Mesenchymal stem cell (in vitro differentiated cells and primary cell): Measurements from ENCODE around the gene WAC.
"Not testable (repeated sequence)": the region's sequence is repeated elsewhere in the genome, so short reads cannot be mapped to it uniquely, and the experiment has no call there.

Source experiments
- DNase-seq: peaks from one replicate; pipeline ENCODE4 v3.0.0-alpha.2; 2013
- H2AFZ ChIP-seq: one replicate; pipeline ENCODE4 v1.6.1; 2013; ENCODE audit warnings: low read depth, mild to moderate bottlenecking, control low read depth, inconsistent platforms, low read length, moderate library complexity
- H2AK5ac ChIP-seq: 2 replicates; pipeline ENCODE4 v1.6.1; 2013; ENCODE audit warnings: low read length, moderate library complexity, mild to moderate bottlenecking, inconsistent platforms; ENCODE audit not compliant: severe bottlenecking
- H2BK120ac ChIP-seq: one replicate; pipeline ENCODE4 v1.6.1; 2013; ENCODE audit warnings: low read depth, mild to moderate bottlenecking, inconsistent platforms, low read length, moderate library complexity
- H2BK12ac ChIP-seq, 2 experiments: one replicate each; pipeline ENCODE4 v1.6.1; 2013; ENCODE audit warnings: inconsistent platforms in 2 of 2, low read length in 2 of 2, mild to moderate bottlenecking in 2 of 2, moderate library complexity in 2 of 2, control low read depth in 1 of 2
- H2BK15ac ChIP-seq: one replicate; pipeline ENCODE4 v1.6.1; 2013; ENCODE audit warnings: mild to moderate bottlenecking, low read depth, inconsistent platforms; ENCODE audit not compliant: poor library complexity, severe bottlenecking
- H2BK5ac ChIP-seq: 2 replicates; pipeline ENCODE4 v1.6.1; 2013; ENCODE audit warnings: low read depth, mild to moderate bottlenecking, low read length, control low read depth, inconsistent platforms; ENCODE audit not compliant: poor library complexity, severe bottlenecking
- H3K14ac ChIP-seq, 2 experiments: one replicate each; pipeline ENCODE4 v1.6.1; 2013; ENCODE audit warnings: inconsistent platforms in 2 of 2, low read length in 2 of 2, control low read depth in 1 of 2, mild to moderate bottlenecking in 1 of 2, moderate library complexity in 1 of 2
- H3K18ac ChIP-seq, 2 experiments: one replicate each; pipeline ENCODE4 v1.6.1; 2013; ENCODE audit warnings: inconsistent platforms in 2 of 2, low read length in 2 of 2, control low read depth in 1 of 2, low read depth in 1 of 2, mild to moderate bottlenecking in 1 of 2
- H3K23ac ChIP-seq, 2 experiments: one replicate each; pipeline ENCODE4 v1.6.1; 2013; ENCODE audit warnings: inconsistent platforms in 2 of 2, low read length in 2 of 2, mild to moderate bottlenecking in 2 of 2, moderate library complexity in 2 of 2, control low read depth in 1 of 2
- H3K27ac ChIP-seq: 2 replicates; pipeline ENCODE4 v1.5.1; 2013; ENCODE audit warnings: mild to moderate bottlenecking, moderate library complexity, low read length, control low read depth, inconsistent platforms; ENCODE audit not compliant: poor library complexity, severe bottlenecking
- H3K27me3 ChIP-seq, 2 experiments: 2 replicates each; pipeline versions ENCODE4 v1.6.1 to v1.7.0; 2013; ENCODE audit warnings: low read length in 2 of 2, mild to moderate bottlenecking in 2 of 2, moderate library complexity in 2 of 2, control low read depth in 1 of 2, inconsistent platforms in 1 of 2; ENCODE audit not compliant: control insufficient read depth in 1 of 2, insufficient read depth in 1 of 2
- H3K36me3 ChIP-seq, 2 experiments: 2 replicates each; pipeline versions ENCODE4 v1.6.1 to v1.7.0; 2013; ENCODE audit warnings: low read length in 2 of 2, control low read depth in 1 of 2, inconsistent platforms in 1 of 2, low read depth in 1 of 2, mild to moderate bottlenecking in 1 of 2; ENCODE audit not compliant: insufficient read depth in 2 of 2, control insufficient read depth in 1 of 2
- H3K4ac ChIP-seq, 2 experiments: one replicate each; pipeline ENCODE4 v1.6.1; 2013; ENCODE audit warnings: inconsistent platforms in 2 of 2, low read length in 2 of 2, mild to moderate bottlenecking in 2 of 2, moderate library complexity in 2 of 2, control low read depth in 1 of 2, low read depth in 1 of 2
- H3K4me1 ChIP-seq: 2 replicates; pipeline ENCODE4 v1.6.1; 2013; ENCODE audit warnings: low read depth, low read length, control low read depth; ENCODE audit not compliant: control insufficient read depth, insufficient read depth
- H3K4me2 ChIP-seq: 2 replicates; pipeline ENCODE4 v1.6.1; 2013; ENCODE audit warnings: low read length, mild to moderate bottlenecking, inconsistent platforms; ENCODE audit not compliant: poor library complexity, severe bottlenecking
- H3K4me3 ChIP-seq, 2 experiments: 2 replicates each; pipeline versions ENCODE4 v1.5.1 to v1.7.0; 2013; ENCODE audit warnings: low read length in 2 of 2, mild to moderate bottlenecking in 2 of 2, control low read depth in 1 of 2, low read depth in 1 of 2; ENCODE audit not compliant: insufficient read depth in 1 of 2
- H3K79me1 ChIP-seq: replicated peaks from 2 replicates; pipeline ENCODE4 v1.6.1; 2013; ENCODE audit warnings: mild to moderate bottlenecking, control low read depth, low read length, inconsistent platforms; ENCODE audit not compliant: poor library complexity, severe bottlenecking
- H3K9ac ChIP-seq: 2 replicates; pipeline ENCODE4 v1.7.0; 2013; ENCODE audit warnings: mild to moderate bottlenecking, low read length, moderate library complexity
- H3K9me3 ChIP-seq: 2 replicates; pipeline ENCODE4 v1.7.0; 2013; ENCODE audit warnings: mild to moderate bottlenecking, low read length; ENCODE audit not compliant: control insufficient read depth
- H4K8ac ChIP-seq: one replicate; pipeline ENCODE4 v1.6.1; 2013; ENCODE audit warnings: inconsistent platforms, mild to moderate bottlenecking, low read length, moderate library complexity
- H4K91ac ChIP-seq: one replicate; pipeline ENCODE4 v1.6.1; 2013; ENCODE audit warnings: mild to moderate bottlenecking, low read length, inconsistent platforms
- WGBS: methylation state at CpG from one replicate; pipeline ENCODE4 v1.1.7; 2013; ENCODE audit warnings: mixed read lengths; 5-methylcytosine and 5-hydroxymethylcytosine counted together

The WAC gene

GRCh38 chr10:28520346-28520745, 12.6 kb upstream of the WAC start:
- no peak for DNase-seq
- H3K9me3 ChIP-seq, result peaks cover 13% of the 10 kb centered on the region
- H3K18ac ChIP-seq, result no peak overlapping the region
- H3K36me3 ChIP-seq, result peaks cover 8 to 19% of the 10 kb centered on the region in 2 experiments
- no peak overlapping the region for H2BK5ac ChIP-seq
- 88% methylated on average over 1 of the region's 3 CpGs for WGBS
- no peak overlapping the region for H2BK120ac ChIP-seq
- no peak overlapping the region for H2AFZ ChIP-seq
- no peak overlapping the region for H3K23ac ChIP-seq
- no peak overlapping the region for H2BK15ac ChIP-seq
- H3K27ac ChIP-seq, result no peak overlapping the region
- no peak overlapping the region for H4K91ac ChIP-seq
- no peak overlapping the region for H3K4me3 ChIP-seq
- no peak overlapping the region for H3K14ac ChIP-seq
- H3K79me1 ChIP-seq, result peaks cover 5% of the 10 kb centered on the region
- no peaks in the 10 kb centered on the region for H3K4me1 ChIP-seq
- no peak overlapping the region for H4K8ac ChIP-seq
- no peaks in the 10 kb centered on the region for H3K27me3 ChIP-seq
- H3K9ac ChIP-seq, result no peak overlapping the region
- H3K4ac ChIP-seq, result no peak overlapping the region
- no peak overlapping the region for H2BK12ac ChIP-seq
- H3K4me2 ChIP-seq, result no peak overlapping the region
- no peak overlapping the region for H2AK5ac ChIP-seq

GRCh38 chr10:28520828-28521227, 12.1 kb upstream of the WAC start:
- H2BK12ac ChIP-seq, H3K27ac ChIP-seq, H3K23ac ChIP-seq, H3K4me2 ChIP-seq, H4K91ac ChIP-seq, H3K9ac ChIP-seq, H4K8ac ChIP-seq, H2BK5ac ChIP-seq, H3K18ac ChIP-seq, H3K14ac ChIP-seq, H2AK5ac ChIP-seq, H3K4me1 ChIP-seq, H2BK15ac ChIP-seq, H3K4me3 ChIP-seq, H3K79me1 ChIP-seq, H2AFZ ChIP-seq, DNase-seq, H3K27me3 ChIP-seq, H3K4ac ChIP-seq, H2BK120ac ChIP-seq: not testable (repeated sequence)
- Histone ChIP-seq H3K36me3 (peaks cover 10 to 24% of the 10 kb centered on the region in 2 experiments), H3K9me3 (peaks cover 13% of the 10 kb centered on the region)
- 98% methylated on average over 4 of the region's 4 CpGs for WGBS

GRCh38 chr10:28521961-28522360, 11.0 kb upstream of the WAC start:
- not testable (repeated sequence) for H3K4me2 ChIP-seq, H3K23ac ChIP-seq, H2BK15ac ChIP-seq, H3K4ac ChIP-seq, H3K14ac ChIP-seq, H2BK12ac ChIP-seq, H2AFZ ChIP-seq, H2BK5ac ChIP-seq, H4K8ac ChIP-seq, H3K4me1 ChIP-seq, H3K4me3 ChIP-seq, H2AK5ac ChIP-seq, DNase-seq, H3K27ac ChIP-seq, H3K18ac ChIP-seq, H3K27me3 ChIP-seq, H4K91ac ChIP-seq, H2BK120ac ChIP-seq, H3K9ac ChIP-seq
- H3K79me1 ChIP-seq, result peaks cover 12% of the 10 kb centered on the region
- 97% methylated on average over 11 of the region's 11 CpGs for WGBS
- H3K36me3 ChIP-seq, result peaks cover 10 to 28% of the 10 kb centered on the region in 2 experiments
- H3K9me3 ChIP-seq, result peaks cover 13% of the 10 kb centered on the region

GRCh38 chr10:28523725-28524252, 9.1 kb upstream of the WAC start:
- Histone ChIP-seq H2BK12ac (no peak overlapping the region), H3K9ac (no peak overlapping the region), H2AFZ (no peak overlapping the region), H4K8ac (no peak overlapping the region), H3K4me3 (no peak overlapping the region), H3K23ac (no peak overlapping the region), H3K4me1 (no peaks in the 10 kb centered on the region), H2BK120ac (no peak overlapping the region), H2BK15ac (no peak overlapping the region), H2AK5ac (no peak overlapping the region), H3K79me1 (peaks cover 13% of the 10 kb centered on the region), H3K18ac (no peak overlapping the region), H3K27ac (no peak overlapping the region), H3K4me2 (no peak overlapping the region), H3K14ac (no peak overlapping the region), H3K4ac (no peak overlapping the region), H3K27me3 (no peaks in the 10 kb centered on the region), H3K36me3 (peaks cover 10 to 28% of the 10 kb centered on the region in 2 experiments), H3K9me3 (peaks cover 13% of the 10 kb centered on the region), H2BK5ac (no peak overlapping the region), H4K91ac (no peak overlapping the region)
- 80% methylated on average over 1 of the region's 2 CpGs for WGBS
- DNase-seq, result no peak
